Type B pancreatic cell (in vitro differentiated cells): Measurements from ENCODE around the gene VAC14. TPM values are rescaled to one million over a fixed set of nuclear protein-coding genes. Genes with fewer than 3 reads are reported as not detected.

ENCODE experiments used
- DNase-seq: peaks from one replicate; pipeline ENCODE4 v3.0.0; 2021; ENCODE audit warnings: mixed read lengths; ENCODE audit not compliant: unreplicated experiment; ENCODE audit errors: extremely low spot score
- H3K27ac Mint-ChIP-seq: 2 replicates; pipeline ENCODE4 v1.8.0; 2021; ENCODE audit warnings: mild to moderate bottlenecking, mixed read lengths
- H3K27me3 Mint-ChIP-seq: 2 replicates; pipeline ENCODE4 v1.8.0; 2021; ENCODE audit warnings: mixed read lengths
- H3K36me3 Mint-ChIP-seq: 2 replicates; pipeline ENCODE4 v1.8.0; 2021; ENCODE audit warnings: mixed read lengths
- H3K4me1 Mint-ChIP-seq: one replicate; pipeline ENCODE4 v1.8.0; 2021; ENCODE audit warnings: mixed read lengths; ENCODE audit not compliant: unreplicated experiment
- H3K4me3 Mint-ChIP-seq: 2 replicates; pipeline ENCODE4 v1.8.0; 2021; ENCODE audit warnings: mild to moderate bottlenecking, mixed read lengths
- H3K9me3 Mint-ChIP-seq: 2 replicates; pipeline ENCODE4 v1.8.0; 2021; ENCODE audit warnings: mixed read lengths
- CTCF ChIP-seq: fragments of 200-600 bp; sonication (generic); conservative IDR thresholded peaks from 2 replicates; pipeline ENCODE4 v1.5.0; 2021; ENCODE audit warnings: antibody characterized with exemption, mild to moderate bottlenecking
- total RNA-seq: library from RNA; stranded (reverse); gene quantifications from 2 replicates; pipeline ENCODE4 v1.2.1, GENCODE V29; 2021; ENCODE audit warnings: low replicate concordance

The VAC14 gene
- total RNA-seq, 1 donor from 2014 or later: 38.3 TPM

GRCh38 chr16:70805380-70805779 is 4.4 kb upstream of the VAC14 start:
- Mint-ChIP-seq H3K27me3 (peaks cover 29% of the 10 kb centered on the region), H3K27ac (no peak overlapping the region), H3K36me3 (no peaks in the 10 kb centered on the region), H3K9me3 (no peaks in the 10 kb centered on the region), H3K4me3 (no peak overlapping the region), H3K4me1 (peaks cover 2% of the 10 kb centered on the region)
- no peak for TF ChIP-seq CTCF
- DNase-seq: no peak

DNA sequence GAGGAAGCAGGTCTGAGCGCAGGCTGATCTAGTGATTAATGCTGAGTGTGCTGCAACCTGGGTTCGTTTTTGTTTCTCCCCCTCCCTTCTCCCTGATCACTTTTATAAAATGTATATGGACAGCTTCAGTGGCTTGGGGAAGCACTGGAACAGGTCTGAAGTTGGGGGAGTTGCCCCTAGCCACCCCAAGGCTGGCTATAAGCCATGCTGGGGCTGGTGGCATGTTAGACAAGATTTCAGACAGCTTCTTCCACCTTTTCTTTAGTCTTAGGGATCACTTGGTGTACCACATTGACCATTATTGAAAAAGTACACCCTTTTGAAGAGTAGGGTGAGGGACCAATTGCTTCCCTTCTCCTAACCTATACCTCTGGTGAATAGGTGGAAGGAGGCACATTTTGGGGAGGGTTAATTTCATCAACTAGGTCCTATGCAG is 3.8 kb upstream of the VAC14 start:
- no peaks in the 10 kb centered on the region for H3K36me3 Mint-ChIP-seq
- no peak overlapping the region for H3K27ac Mint-ChIP-seq
- DNase-seq: no peak
- peaks cover 8% of the 10 kb centered on the region for H3K4me1 Mint-ChIP-seq
- peaks cover 29% of the 10 kb centered on the region for H3K27me3 Mint-ChIP-seq
- TF ChIP-seq CTCF: no peak
- H3K9me3 Mint-ChIP-seq: no peaks in the 10 kb centered on the region
- no peak overlapping the region for H3K4me3 Mint-ChIP-seq

GRCh38 chr16:70804153-70804733 is 3.3 kb upstream of the VAC14 start:
- Mint-ChIP-seq H3K9me3 (no peaks in the 10 kb centered on the region), H3K27ac (no peak overlapping the region), H3K4me3 (no peak overlapping the region), H3K36me3 (no peaks in the 10 kb centered on the region), H3K4me1 (peaks cover 11% of the 10 kb centered on the region), H3K27me3 (peaks cover 25% of the 10 kb centered on the region)
- no peak for DNase-seq
- TF ChIP-seq CTCF: no peak

GRCh38 chr16:70803319-70803718 is 2.4 kb upstream of the VAC14 start:
- no peaks in the 10 kb centered on the region for H3K36me3 Mint-ChIP-seq
- H3K4me3 Mint-ChIP-seq: no peak overlapping the region
- peaks cover 25% of the 10 kb centered on the region for H3K27me3 Mint-ChIP-seq
- TF ChIP-seq CTCF: no peak
- no peak for DNase-seq
- H3K27ac Mint-ChIP-seq: no peak overlapping the region
- H3K9me3 Mint-ChIP-seq: no peaks in the 10 kb centered on the region
- peaks cover 16% of the 10 kb centered on the region for H3K4me1 Mint-ChIP-seq

DNA sequence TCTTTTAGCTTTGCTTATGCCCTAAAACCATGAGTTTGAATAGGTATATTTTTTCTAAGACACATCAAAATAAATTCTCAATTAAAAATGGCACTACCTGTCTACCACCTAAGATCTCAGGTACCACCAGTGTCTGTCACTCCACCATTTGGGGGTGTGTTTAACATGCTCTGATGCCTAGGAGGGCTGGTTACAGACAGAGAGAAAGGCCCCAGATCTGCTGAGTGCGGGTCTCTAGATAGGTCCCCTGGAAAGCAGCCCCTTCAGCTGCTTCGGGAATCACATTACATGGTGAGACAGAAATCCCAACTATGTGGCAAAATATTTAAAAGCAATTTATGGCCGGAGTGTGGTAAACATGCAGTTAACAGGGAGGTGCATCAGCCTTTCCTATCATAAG is 653 bp upstream of the VAC14 start:
- peaks cover 16% of the 10 kb centered on the region for H3K27me3 Mint-ChIP-seq
- H3K27ac Mint-ChIP-seq: peak overlapping the region; percentile 83
- no peak for DNase-seq
- H3K36me3 Mint-ChIP-seq: no peaks in the 10 kb centered on the region
- peak overlapping the region; percentile 88 for H3K4me3 Mint-ChIP-seq
- H3K4me1 Mint-ChIP-seq: peaks cover 16% of the 10 kb centered on the region
- no peaks in the 10 kb centered on the region for H3K9me3 Mint-ChIP-seq
- no peak for TF ChIP-seq CTCF

GRCh38 chr16:70800311-70800710 is 647 bp downstream of the VAC14 start:
- no peak for DNase-seq
- no peak for TF ChIP-seq CTCF
- Mint-ChIP-seq H3K4me1 (peaks cover 16% of the 10 kb centered on the region), H3K4me3 (peak overlapping the region; percentile 88), H3K9me3 (no peaks in the 10 kb centered on the region), H3K36me3 (no peaks in the 10 kb centered on the region), H3K27ac (peak overlapping the region; percentile 83), H3K27me3 (peaks cover 15% of the 10 kb centered on the region)
